ENCODE results near the gene PLK2.

DNA sequence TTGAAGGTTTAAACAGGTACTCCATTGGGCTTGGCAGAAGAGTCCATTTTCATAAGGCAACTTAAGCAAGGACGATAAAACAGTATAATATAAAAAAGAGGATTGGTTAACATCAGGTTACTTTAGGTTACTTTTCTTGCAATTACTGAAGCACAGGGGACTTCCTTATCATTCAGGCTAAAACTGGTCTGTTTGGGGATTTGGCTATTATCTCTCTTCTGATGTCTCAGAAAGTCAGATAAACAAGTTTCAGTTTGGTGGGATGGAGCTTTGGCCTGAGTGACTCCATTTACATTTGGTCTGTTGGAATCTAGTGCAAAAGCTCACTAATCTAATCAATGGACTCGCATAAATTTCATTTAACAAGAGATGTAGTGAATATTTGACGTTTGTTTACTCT lies 39.3 kb upstream of the PLK2 start:
- TF ChIP-seq, protein P1, sequence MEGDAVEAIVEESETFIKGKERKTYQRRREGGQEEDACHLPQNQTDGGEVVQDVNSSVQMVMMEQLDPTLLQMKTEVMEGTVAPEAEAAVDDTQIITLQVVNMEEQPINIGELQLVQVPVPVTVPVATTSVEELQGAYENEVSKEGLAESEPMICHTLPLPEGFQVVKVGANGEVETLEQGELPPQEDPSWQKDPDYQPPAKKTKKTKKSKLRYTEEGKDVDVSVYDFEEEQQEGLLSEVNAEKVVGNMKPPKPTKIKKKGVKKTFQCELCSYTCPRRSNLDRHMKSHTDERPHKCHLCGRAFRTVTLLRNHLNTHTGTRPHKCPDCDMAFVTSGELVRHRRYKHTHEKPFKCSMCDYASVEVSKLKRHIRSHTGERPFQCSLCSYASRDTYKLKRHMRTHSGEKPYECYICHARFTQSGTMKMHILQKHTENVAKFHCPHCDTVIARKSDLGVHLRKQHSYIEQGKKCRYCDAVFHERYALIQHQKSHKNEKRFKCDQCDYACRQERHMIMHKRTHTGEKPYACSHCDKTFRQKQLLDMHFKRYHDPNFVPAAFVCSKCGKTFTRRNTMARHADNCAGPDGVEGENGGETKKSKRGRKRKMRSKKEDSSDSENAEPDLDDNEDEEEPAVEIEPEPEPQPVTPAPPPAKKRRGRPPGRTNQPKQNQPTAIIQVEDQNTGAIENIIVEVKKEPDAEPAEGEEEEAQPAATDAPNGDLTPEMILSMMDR (IDR thresholded peaks at IDR 0.05): no peak
- no peak for TF ChIP-seq POLR2A (IDR thresholded peaks at IDR 0.05)

All from heart left ventricle (tissue), 13 donors.